ENCODE results near the gene ZNF296.

The ZNF296 gene

GRCh38 chr19:45061965-45062364 lies 14.3 kb downstream of the ZNF296 start:
- in situ Hi-C loops (cut with MboI; ENCODE audit: low sequenced_read_pairs): no loop called here

DNA sequence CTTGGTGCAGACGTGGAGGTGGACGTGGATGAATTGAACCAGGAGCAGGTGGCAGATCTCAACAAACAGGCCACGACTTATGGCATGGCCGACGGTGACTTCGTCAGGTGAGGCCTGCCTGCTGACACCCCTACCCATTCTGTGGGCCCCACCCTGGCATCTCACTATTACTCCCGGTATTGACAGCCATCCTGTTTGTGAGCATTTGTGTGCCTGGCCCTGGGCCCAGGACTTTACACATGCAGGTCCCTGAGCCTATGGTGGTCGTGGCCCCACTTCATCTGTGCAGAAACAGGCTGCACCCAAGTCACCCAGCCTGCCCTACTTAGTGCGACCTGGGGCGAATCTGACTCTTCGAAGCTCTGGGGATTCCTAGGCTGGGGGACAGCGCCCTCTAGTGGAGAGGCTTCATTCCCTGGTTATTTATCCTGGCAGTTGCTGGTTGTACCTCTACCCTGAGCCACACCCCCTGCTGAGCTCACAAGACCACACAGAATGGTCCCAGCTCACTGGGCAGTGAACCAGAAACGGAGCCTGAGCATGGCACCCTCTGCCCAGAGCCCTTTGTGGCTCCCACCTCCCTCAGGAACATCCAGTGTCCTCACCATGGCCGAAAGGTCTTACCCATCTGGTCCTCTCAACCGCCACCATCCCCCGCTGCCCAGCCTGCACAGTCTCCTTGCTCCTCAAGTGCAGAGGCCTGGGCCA lies 16.9 kb downstream of the ZNF296 start:
- in situ Hi-C loops (cut with MboI; ENCODE audit: low sequenced_read_pairs): no loop called here

DNA sequence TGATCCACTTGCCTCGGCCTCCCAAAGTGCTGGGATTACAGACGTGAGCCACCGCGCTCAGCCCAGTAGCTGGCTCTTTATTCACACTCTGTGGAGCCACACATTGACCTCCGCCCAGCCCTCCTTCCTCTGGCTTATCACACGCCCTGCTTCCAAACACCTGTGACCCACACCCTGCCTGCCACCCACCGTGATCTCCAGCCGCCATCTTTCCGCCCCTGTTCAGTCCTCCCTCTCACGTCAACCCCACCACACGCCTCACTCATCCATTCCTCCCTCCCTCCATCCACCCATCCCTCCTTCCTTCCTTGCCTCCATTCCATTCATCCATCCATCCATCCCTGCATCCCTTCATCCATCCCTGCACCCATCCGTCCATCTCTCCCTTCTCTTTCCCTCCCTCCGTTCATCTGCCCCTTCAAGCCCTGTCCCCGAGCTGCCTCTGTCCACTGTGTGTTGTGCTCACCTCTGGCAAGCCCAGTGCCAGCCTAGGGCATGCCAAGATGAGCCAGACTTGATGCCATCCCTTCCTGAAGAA lies 17.6 kb downstream of the ZNF296 start:
- in situ Hi-C loops (cut with MboI; ENCODE audit: low sequenced_read_pairs): no loop called here

DNA sequence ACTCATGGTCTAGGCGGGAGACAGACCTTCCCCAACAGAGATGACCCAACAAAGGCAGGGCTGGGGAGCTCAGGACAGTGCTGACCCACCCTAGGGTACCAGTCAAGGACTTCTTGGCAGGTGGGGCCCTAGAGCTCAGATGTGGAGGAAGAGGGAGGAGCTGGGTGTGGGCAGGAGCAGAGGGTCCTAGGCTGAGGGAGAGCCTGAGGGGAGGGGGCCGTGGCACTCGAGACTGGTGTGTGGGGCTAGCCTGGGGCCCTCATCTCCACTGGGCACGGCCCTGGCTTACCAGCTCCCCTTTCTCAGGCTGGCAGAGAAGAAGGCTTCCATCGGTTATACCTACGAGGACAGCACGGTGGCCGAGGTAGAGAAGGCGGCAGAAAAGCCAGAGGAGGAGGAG lies 18.8 kb downstream of the ZNF296 start:
- in situ Hi-C loops (cut with MboI; ENCODE audit: low sequenced_read_pairs): no loop called here

GRCh38 chr19:45056831-45057230 lies 19.4 kb downstream of the ZNF296 start:
- in situ Hi-C loops (cut with MboI; ENCODE audit: low sequenced_read_pairs): no loop called here

DNA sequence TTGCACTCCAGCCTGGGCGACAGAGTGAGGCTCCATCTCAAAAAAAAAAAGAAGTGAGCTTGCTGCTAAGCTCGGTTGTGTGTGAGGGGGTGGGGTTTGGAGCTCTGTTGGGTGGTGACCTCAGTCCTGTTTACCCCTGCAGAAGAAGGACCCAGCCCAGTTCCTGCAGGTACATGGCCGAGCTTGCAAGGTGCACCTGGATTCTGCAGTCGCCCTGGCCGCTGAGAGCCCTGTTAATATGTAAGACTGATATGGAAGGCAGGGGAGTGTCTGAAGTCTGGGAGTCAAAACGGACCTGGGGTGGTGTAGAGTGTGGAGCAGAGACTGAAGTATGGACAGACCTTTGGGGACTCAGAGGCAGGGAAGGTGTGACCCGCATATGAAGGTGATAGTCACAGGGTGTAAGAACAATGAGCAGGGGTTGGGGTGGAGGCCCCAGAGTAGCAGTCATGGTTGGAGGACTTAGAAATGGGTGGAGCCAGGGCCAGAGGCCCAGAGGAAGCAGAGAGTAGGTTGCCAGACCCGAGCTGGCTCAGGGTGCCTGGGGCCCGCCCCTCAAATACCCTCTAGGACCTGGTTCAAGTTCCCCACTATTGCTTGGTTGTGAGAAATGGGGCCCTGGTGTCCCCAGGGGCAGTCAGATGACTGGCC lies 24.2 kb downstream of the ZNF296 start:
- in situ Hi-C loops (cut with MboI; ENCODE audit: low sequenced_read_pairs): no loop called here

DNA sequence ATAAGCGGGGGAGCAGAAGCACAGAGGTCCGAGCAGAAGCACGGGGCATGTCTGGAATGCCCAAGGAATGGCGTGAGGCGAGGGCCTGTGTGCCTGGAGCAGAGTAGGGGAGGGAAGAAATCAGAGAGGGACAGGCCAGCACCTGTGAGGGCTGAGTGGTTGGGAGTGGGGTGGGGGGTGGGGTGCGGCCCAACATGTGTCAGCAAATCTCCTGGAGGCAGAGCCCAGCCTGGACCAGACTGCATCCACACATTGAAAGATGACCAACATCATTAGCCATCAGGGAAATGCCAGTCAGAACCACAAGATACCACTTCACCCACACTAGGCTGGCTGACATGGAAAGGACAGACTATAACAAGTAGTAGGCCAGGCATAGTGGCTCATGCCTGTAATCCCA lies 26.2 kb downstream of the ZNF296 start:
- in situ Hi-C loops (cut with MboI; ENCODE audit: low sequenced_read_pairs): no loop called here

DNA sequence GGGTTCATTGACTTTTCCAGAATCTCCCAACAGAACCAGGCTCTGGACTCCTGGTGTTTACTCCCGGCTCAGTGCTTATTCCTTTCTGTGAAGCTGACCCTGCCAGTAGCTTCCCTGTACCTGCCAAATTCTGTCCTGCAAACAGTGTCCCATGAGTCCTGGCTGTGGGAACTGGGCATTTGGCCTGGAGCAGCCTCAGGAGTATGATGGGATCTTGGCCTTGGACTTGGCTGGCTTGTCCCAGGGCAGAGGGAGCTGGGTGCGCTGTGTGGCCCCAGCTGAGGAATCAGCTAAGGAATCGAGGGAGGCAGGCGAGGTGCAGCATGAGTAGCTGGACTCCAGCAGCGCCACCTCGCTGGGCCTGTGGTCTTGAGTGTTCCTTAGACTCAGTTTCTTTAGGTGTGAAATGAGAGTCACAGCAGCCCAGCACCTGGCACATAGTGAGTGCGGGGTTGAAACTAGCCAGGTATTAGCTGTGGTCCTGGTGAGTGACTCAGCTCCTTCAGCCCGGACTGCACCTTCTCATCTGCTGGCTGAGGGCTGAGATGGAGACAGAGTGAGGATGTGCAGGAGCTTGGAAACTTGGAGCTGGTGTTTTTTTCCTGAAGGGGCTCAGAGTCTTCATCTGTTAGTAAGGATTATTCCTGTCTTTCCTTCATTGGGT lies 27.1 kb downstream of the ZNF296 start:
- in situ Hi-C loops (cut with MboI; ENCODE audit: low sequenced_read_pairs): no loop called here

- in situ Hi-C loops (cut with MboI; ENCODE audit: low sequenced_read_pairs): no loop called here
Observed at GRCh38 chr19:45047188-45047797, 29.0 kb downstream of the ZNF296 start.

GRCh38 chr19:45046355-45046754 lies 29.9 kb downstream of the ZNF296 start:
- in situ Hi-C loops (cut with MboI; ENCODE audit: low sequenced_read_pairs): no loop called here

GRCh38 chr19:45045671-45046353 lies 30.5 kb downstream of the ZNF296 start:
- in situ Hi-C loops (cut with MboI; ENCODE audit: low sequenced_read_pairs): no loop called here

- in situ Hi-C loops (cut with MboI; ENCODE audit: low sequenced_read_pairs): no loop called here
Observed at GRCh38 chr19:45041125-45041524, 35.2 kb downstream of the ZNF296 start.

- in situ Hi-C loops (cut with MboI; ENCODE audit: low sequenced_read_pairs): no loop called here
Observed at GRCh38 chr19:45040059-45040771, 36.1 kb downstream of the ZNF296 start.

GRCh38 chr19:45038931-45039893 lies 37.1 kb downstream of the ZNF296 start, which contains the start of gene CLASRP:
TSS of gene CLASRP (plus strand) at chr19:45039045. CDS start at chr19:45040213, 1,168 bp downstream.
- in situ Hi-C loops (cut with MboI; ENCODE audit: low sequenced_read_pairs): no loop called here

- in situ Hi-C loops (cut with MboI; ENCODE audit: low sequenced_read_pairs): no loop called here
Observed at GRCh38 chr19:45037393-45038169, 38.7 kb downstream of the ZNF296 start.

DNA sequence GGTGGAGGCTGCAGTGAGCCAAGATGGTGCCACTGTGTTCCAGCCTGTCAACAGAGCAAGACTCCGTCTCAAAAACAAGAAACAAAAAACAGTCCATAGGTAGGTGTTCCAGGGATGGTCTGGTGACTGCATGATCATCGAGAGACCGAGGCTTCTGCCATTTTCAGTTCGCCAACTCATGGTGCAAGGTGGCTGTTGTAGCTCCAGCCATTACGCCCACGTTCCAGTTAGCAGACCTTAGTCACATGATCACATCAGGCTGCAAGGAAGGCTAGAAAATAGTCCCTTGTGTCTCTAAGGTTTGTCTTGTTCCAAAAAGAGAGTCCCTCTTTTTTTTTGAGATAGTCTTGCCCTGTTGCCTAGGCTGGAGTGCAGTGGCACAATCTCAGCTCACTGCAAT lies 40.5 kb downstream of the ZNF296 start:
- in situ Hi-C loops (cut with MboI; ENCODE audit: low sequenced_read_pairs): no loop called here

DNA sequence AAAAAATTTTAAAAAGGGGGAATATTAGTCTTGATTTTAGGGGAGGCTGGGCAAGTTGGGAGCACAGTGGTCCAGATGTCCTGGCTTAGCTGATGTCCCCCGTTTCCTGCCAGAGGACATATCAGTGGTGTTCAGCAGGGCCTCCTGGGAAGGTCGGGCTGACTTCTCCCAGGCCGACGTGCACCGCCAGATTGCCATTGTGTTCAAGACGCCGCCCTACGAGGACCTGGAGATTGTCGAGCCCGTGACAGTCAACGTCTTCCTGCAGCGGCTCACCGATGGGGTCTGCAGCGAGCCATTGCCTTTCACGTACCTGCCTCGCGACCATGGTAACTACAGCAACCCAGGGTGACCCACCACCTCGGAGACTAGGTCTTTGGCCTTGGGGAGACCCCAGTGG lies 43.9 kb downstream of the ZNF296 start:
- in situ Hi-C loops (cut with MboI; ENCODE audit: low sequenced_read_pairs): no loop called here

- in situ Hi-C loops (cut with MboI; ENCODE audit: low sequenced_read_pairs): no loop called here
Observed at GRCh38 chr19:45030825-45031224, 45.5 kb downstream of the ZNF296 start.
